HG03571 (cell line): ENCODE data around the gene NFKBIB.
"Not testable (repeated sequence)": the region's sequence is repeated elsewhere in the genome, so short reads cannot be mapped to it uniquely, and the experiment has no call there.

ENCODE experiments used
- ATAC-seq: cut with Tn5 transposase; IDR thresholded peaks from one replicate; pipeline ENCODE4 v1.9.1; 2021; ENCODE audit not compliant: unreplicated experiment

The NFKBIB gene, protein sequence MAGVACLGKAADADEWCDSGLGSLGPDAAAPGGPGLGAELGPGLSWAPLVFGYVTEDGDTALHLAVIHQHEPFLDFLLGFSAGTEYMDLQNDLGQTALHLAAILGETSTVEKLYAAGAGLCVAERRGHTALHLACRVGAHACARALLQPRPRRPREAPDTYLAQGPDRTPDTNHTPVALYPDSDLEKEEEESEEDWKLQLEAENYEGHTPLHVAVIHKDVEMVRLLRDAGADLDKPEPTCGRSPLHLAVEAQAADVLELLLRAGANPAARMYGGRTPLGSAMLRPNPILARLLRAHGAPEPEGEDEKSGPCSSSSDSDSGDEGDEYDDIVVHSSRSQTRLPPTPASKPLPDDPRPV

GRCh38 chr19:38899447-38900201 lies at the start of gene NFKBIB, which contains the start of gene SIRT2:
TSS of gene NFKBIB (plus strand) at chr19:38899969. CDS start at chr19:38900033, 64 bp downstream.
TSS of gene SIRT2 (minus strand) at chr19:38899618. CDS start at chr19:38899521, 97 bp downstream.
- ATAC-seq = peak; percentile 86

GRCh38 chr19:38850436-38850975 lies 49.3 kb upstream of the NFKBIB start:
- peak; percentile 62 for ATAC-seq

GRCh38 chr19:38850976-38851621 lies 48.7 kb upstream of the NFKBIB start:
- no peak for ATAC-seq

GRCh38 chr19:38851622-38852230 lies 48.0 kb upstream of the NFKBIB start:
- ATAC-seq = peak; percentile 30

DNA sequence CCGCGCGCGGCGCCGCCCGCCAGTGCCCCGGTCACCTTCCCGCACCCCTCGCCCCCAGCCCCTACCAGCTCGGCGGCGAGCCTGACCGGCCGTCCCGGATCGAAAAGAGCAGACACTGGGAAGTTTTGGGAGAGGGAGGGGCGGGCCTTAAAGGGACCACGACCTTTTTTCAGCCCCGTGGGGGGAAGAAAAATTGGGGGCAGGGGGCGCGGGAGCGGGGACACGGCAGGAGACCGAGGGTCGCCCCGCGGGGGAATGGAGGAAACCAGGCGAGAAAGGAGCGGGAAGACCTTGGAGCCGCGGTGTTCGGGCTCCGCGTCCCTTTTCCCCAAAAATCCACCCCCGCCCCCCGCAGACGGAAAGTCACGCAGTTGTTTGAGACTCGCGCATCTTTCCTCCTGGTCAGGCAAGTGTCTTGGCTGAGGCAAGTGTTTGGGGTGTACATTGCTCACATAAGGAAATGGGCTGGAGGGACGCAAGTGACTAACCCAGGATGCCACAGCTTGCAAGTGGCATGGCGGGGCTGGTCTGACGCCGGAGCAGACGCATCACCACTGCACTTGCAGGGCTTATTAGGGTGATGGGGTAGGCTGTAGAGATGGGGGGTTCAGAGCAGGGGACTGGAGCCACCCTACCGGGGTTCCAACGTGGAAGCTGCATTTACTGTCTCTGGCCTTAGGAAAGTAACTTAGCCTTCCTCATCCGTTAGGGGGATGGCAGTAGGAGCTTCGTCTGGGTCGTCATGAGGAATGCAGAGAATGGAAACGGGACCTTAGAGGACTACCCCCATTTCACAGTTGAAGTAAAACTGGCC lies 47.3 kb upstream of the NFKBIB start:
- ATAC-seq = no peak

DNA sequence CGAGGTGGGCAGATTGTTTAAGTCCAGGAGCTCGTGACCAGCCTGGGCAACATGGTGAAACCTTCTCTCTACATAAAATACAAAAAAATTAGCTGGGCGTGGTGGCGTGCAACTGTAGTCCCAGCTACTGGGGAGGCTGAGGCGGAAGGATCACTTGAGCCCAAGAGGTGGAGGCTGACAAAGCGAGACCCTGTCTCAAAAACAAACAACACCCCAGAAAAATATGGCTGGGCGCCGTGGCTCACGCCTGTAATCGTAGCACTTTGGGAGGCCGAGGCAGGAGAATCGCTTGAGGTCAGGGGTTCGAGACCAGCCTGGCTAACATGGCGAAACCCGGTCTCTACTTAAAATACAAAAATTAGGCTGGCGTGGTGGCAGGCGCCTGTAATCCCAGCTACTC lies 46.6 kb upstream of the NFKBIB start:
- ATAC-seq = no peak

- ATAC-seq = not testable (repeated sequence)
Measured at GRCh38 chr19:38854961-38855360, 44.8 kb upstream of the NFKBIB start.

DNA sequence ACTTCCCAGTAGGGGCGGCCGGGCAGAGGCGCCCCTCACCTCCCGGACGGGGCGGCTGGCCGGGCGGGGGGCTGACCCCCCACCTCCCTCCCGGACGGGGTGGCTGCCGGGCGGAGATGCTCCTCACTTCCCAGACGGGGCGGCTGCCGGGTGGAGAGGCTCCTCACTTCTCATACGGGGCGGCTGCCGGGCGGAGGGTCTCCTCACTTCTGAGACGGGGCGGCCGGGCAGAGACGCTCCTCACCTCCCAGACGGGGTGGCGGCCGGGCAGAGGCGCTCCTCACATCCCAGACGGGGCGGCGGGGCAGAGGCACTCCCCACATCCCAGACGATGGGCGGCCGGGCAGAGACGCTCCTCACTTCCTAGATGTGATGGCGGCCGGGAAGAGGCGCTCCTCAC lies 44.0 kb upstream of the NFKBIB start:
- not testable (repeated sequence) for ATAC-seq

GRCh38 chr19:38856813-38857212 lies 43.0 kb upstream of the NFKBIB start:
- ATAC-seq = no peak

- not testable (repeated sequence) for ATAC-seq
Measured at GRCh38 chr19:38859631-38860204, 40.1 kb upstream of the NFKBIB start.

GRCh38 chr19:38861368-38861767 lies 38.4 kb upstream of the NFKBIB start:
- no peak for ATAC-seq

DNA sequence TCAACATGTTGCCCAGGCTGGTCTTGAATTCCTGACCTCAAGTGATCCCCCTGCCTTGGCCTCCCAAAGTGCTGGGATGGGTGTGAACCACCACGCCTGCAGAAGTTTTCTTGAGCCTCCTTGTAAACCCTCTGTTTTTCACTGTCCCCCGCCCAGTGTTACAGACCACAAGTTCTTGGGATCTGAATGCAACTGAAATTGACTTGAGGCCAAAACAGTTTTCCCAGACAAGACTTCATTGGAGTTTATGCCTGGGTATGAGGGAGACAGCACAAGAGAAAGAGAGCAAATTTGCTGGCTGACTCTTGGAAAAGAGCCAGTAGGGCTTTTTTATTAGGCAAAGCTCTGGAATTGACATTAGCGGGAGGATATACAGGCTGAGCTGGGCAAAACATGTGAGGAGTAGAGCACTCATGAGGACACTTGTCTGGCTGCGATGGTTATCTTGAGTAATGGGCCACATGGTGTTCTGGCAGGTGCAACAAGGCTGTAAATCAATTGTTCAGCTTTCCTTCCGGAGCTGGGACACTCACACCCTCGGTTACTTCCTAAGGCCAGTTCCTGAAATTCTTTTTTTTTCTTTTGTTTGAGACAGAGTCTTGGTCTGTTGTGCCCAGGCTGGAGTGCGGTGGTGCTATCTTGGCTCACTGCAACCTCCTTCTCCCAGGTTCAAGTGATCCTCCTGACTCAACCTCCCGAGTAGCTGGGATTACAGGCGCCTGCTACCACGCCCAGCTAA lies 37.3 kb upstream of the NFKBIB start:
- ATAC-seq = no peak

DNA sequence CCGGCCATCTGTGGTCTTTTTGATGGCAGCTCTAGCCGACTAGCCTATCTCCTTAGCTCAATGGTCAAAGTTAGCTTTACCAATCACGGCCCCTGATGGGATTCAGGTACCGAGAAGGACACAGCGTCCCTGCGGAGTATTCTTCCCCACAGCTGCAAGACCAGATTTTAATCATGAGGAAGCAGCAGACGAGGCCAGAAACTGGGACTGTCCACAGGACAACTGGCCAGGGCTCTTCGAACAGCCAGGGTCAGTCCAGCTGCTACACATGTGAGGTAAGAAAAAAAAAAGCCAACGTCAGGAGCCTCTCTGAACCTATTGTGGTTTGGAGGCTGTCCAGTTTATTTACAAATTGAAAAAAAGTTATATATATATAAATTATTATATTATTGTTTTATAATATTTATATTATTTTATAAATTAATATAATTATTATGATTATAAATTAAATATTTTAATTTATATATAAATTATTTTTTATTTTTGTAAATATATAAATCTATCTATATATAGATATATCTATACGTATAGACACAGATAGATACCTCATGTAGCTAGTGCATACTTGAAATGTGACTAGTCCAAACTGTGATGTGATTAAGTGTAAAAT lies 32.5 kb upstream of the NFKBIB start:
- no peak for ATAC-seq

DNA sequence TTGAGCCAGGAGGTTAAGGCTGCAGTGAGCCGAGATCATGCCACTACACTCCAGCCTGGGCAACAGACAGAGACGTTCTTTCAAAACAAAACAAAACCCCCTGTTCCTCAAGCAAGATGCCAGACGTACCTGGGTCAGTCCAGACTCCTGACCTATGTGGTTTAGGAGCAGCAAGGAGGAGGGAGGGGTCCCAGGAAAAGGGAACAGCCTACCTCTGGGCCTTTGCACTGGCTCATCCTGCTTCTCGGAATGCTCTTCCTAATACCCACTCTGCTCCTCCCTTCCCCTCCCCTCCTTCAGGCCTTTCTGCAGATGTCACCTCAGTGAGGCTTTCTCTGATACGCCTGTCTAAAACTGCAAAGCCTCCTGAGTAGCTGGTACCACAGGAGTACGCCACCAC lies 31.2 kb upstream of the NFKBIB start:
- no peak for ATAC-seq

GRCh38 chr19:38869160-38869835 lies 30.5 kb upstream of the NFKBIB start:
- no peak for ATAC-seq

GRCh38 chr19:38869836-38870607 lies 29.7 kb upstream of the NFKBIB start:
- ATAC-seq = peak; percentile 68

GRCh38 chr19:38870612-38871011 lies 29.2 kb upstream of the NFKBIB start:
- no peak for ATAC-seq
